DMS53 treated with DMSO at 0.1 percent for 48 hours (cell line): ENCODE data around the gene HEPN1.

Experiments used
- DNase-seq: peaks from one replicate; lab custom pipeline; 2025; ENCODE audit not compliant: unreplicated experiment; lab: John Stamatoyannopoulos, UW

The HEPN1 gene

GRCh38 chr11:124899383-124900145, 19.5 kb upstream of the HEPN1 start:
- no peak for DNase-seq

GRCh38 chr11:124900464-124900863, 18.6 kb upstream of the HEPN1 start:
- no peak for DNase-seq

- DNase-seq = no peak
Observed at GRCh38 chr11:124902616-124903015, 16.4 kb upstream of the HEPN1 start.

- DNase-seq = no peak
Observed at GRCh38 chr11:124915541-124916369, 3.3 kb upstream of the HEPN1 start.

- no peak for DNase-seq
Observed at GRCh38 chr11:124916370-124916710, 2.7 kb upstream of the HEPN1 start.

- no peak for DNase-seq
Observed at GRCh38 chr11:124917115-124917637, 1.9 kb upstream of the HEPN1 start.

GRCh38 chr11:124919898-124920297, 848 bp downstream of the HEPN1 start:
- DNase-seq = no peak

GRCh38 chr11:124920356-124920755, 1.3 kb downstream of the HEPN1 start:
- no peak for DNase-seq

GRCh38 chr11:124920870-124921609, 2.0 kb downstream of the HEPN1 start:
- peak; percentile 40 for DNase-seq

- no peak for DNase-seq
Observed at GRCh38 chr11:124922831-124923230, 3.8 kb downstream of the HEPN1 start.

GRCh38 chr11:124923296-124923695, 4.2 kb downstream of the HEPN1 start:
- no peak for DNase-seq

- no peak for DNase-seq
Observed at GRCh38 chr11:124928942-124929665, 10.1 kb downstream of the HEPN1 start.

- DNase-seq = no peak
Observed at GRCh38 chr11:124930799-124931198, 11.7 kb downstream of the HEPN1 start.

- DNase-seq = peak; percentile 37
Observed at GRCh38 chr11:124934862-124935547, 16.0 kb downstream of the HEPN1 start.

GRCh38 chr11:124935548-124936514, 16.8 kb downstream of the HEPN1 start, which contains the start of gene HEPACAM:
HEPACAM (minus strand) TSS chr11:124936047; CDS start chr11:124936006, 41 bp downstream.
- DNase-seq = no peak

- no peak for DNase-seq
Observed at GRCh38 chr11:124937336-124937935, 18.4 kb downstream of the HEPN1 start.

GRCh38 chr11:124938206-124938765, 19.2 kb downstream of the HEPN1 start:
- DNase-seq = no peak

- DNase-seq = no peak
Observed at GRCh38 chr11:124938970-124939369, 19.9 kb downstream of the HEPN1 start.
